VCaP (cell line): ENCODE measurements around the gene CHST15.

Experiments used
- H3K27ac ChIP-seq: fragments of 450-650 bp; 2 replicates; pipeline ENCODE4 v1.5.1; 2017
- CTCF ChIP-seq: fragments of 450-650 bp; conservative IDR thresholded peaks from 2 replicates; pipeline ENCODE4 v1.5.1; 2017; ENCODE audit warnings: mild to moderate bottlenecking, moderate library complexity

The CHST15 gene

GRCh38 chr10:124122211-124122610, 28.8 kb upstream of the CHST15 start:
- no peak overlapping the region for H3K27ac ChIP-seq
- no peak for TF ChIP-seq CTCF

GRCh38 chr10:124120410-124121061, 27.1 kb upstream of the CHST15 start:
- no peak for TF ChIP-seq CTCF
- H3K27ac ChIP-seq, result no peak overlapping the region

GRCh38 chr10:124119946-124120345, 26.5 kb upstream of the CHST15 start:
- H3K27ac ChIP-seq, result no peak overlapping the region
- no peak for TF ChIP-seq CTCF

- no peak overlapping the region for H3K27ac ChIP-seq
Observed at GRCh38 chr10:124119216-124119615, 25.8 kb upstream of the CHST15 start.

GRCh38 chr10:124117833-124118232, 24.4 kb upstream of the CHST15 start:
- H3K27ac ChIP-seq, result no peak overlapping the region
- no peak for TF ChIP-seq CTCF

More at GRCh38 chr10:124119216-124119615, 25.8 kb upstream of the CHST15 start:
- TF ChIP-seq CTCF, result no peak

GRCh38 chr10:124117511-124117785, 24.1 kb upstream of the CHST15 start:
- no peak for TF ChIP-seq CTCF
- no peak overlapping the region for H3K27ac ChIP-seq

GRCh38 chr10:124116771-124117510, 23.5 kb upstream of the CHST15 start:
- TF ChIP-seq CTCF, result no peak
- no peak overlapping the region for H3K27ac ChIP-seq
